Hematopoietic multipotent progenitor cell treated with erythropoietin and hydrocortisone succinate and interleukin-3 and kit ligand, for 15 days (in vitro differentiated cells): Measurements from ENCODE around the gene ATAD3A.
"Not testable (repeated sequence)": the region's sequence is repeated elsewhere in the genome, so short reads cannot be mapped to it uniquely, and the experiment has no call there.

Experiments used
- DNase-seq: peaks from one replicate; pipeline ENCODE4 v3.0.0-alpha.2; 2015; ENCODE audit warnings: low spot score

The ATAD3A gene

DNA sequence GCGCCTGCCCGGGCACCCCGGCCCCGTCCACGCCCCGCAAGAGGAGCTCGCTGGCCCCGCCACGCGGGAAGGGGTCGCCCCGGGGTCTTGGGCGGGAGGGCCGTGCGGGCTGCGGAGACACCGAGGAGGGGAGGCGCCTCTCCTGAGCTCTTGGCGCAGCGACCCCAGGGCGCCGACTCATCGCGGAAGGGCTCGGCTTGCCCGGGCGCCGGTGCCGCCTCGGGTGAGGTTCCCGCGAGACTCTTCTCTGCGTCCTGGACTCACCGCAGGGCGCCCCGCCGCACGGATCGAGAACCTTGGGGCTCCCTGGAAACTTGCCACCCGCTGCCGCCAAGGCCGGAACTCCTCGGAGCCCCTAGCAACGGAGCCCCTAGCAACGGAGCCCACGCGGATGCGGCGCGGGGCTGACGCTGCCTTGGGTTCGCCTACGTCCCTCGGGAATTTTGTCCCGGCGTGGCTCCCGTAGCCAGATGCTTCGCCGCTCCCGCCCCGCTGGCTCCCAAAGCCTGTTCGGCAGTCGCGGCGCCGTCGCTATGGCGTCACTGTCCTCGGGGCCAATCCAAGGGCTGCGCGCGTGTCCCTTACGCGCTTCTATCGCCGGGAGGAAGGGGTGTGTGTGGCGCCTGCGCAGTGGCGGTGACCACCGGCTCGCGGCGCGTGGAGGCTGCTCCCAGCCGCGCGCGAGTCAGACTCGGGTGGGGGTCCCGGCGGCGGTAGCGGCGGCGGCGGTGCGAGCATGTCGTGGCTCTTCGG lies at the start of gene ATAD3A:
TSS of gene ATAD3A (plus strand) at position 630 of the 753 bp plus-strand sequence. CDS start at position 737, 107 bp downstream.
- DNase-seq: peak; percentile 94

DNA sequence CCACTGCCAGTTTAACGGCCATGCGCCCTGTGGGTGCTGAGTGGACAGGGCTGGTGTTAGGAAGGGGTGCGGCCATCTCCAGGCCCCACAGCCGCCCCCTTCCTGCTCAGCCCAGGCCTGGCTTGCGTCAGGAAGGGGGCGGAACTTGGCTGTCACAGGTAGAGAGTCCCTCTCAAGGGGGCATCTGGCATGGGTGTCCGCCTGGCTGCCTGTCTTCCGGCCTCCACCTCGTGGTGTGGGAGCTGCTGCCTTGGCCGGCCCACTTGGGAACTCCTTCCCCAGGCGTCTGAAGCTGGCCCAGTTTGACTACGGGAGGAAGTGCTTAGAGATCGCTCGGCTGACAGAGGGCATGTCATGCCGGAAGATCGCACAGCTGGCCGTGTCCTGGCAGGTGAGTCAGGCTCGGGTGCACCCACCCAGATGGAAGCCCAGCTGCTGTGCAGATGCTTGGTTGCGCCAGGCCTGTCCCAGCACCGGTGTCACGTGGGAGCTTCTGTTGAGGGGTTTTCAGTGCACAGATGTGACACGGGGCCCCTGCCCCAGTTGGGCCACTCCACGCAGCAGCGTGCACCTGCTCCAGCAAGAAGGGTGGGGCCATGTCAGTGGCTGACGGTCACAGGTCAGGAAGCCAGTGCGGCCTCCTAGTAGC lies 49.5 kb upstream of the ATAD3A start:
- DNase-seq: no peak

DNA sequence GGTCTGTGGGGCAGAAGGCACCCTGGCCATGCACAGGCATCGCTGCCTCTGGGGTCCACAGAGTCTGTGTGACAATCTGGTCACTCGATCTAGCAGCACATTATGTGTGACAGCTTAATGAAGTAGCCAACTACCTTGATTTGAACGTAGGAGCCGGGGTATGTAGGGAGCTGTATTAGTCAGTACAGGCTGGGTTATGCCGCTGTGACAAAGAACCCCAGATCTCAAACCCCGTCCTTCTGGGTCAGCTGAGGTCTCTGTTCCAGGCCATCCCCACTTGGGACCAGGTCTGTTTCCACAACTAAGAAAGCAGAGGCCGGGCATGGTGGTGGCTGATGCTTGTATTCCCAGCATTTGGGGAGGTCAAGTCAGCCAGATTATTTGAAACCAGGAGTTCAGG lies 48.6 kb upstream of the ATAD3A start:
- DNase-seq: no peak

DNA sequence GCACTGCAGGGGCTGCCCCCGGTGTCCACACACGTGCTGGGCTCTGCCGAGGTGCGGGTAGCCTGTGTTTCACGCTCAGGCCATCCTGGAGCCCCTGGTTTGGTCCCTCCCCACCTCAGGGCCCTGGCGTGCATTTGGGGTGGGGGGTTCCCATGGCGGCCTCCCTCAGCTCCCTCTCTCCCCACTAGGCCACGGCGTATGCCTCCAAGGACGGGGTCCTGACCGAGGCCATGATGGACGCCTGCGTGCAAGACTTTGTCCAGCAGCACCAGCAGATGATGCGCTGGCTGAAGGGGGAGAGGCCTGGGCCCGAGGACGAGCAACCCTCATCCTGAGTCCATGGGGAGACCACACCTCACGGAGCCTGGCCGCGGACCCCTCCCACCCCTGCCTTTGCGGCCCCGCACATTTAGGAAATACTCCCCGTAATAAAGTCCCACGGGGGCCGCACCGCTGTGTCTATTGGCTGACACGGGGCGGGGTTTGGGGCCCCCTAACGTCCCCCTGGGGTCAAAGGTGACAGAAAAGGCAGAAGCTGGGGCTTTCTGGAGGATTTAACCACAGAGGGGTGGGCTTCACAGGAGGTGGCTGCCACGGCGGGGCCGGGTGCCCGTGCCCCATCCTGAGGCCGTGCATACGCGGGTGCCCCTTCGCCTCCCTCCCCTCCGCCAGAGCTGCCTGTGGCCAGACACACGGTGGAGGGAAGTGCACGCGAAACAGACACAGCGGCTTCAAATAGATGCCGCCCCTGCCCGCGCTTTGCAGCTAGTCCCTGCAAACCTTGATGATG lies 43.6 kb upstream of the ATAD3A start:
- not testable (repeated sequence) for DNase-seq

DNA sequence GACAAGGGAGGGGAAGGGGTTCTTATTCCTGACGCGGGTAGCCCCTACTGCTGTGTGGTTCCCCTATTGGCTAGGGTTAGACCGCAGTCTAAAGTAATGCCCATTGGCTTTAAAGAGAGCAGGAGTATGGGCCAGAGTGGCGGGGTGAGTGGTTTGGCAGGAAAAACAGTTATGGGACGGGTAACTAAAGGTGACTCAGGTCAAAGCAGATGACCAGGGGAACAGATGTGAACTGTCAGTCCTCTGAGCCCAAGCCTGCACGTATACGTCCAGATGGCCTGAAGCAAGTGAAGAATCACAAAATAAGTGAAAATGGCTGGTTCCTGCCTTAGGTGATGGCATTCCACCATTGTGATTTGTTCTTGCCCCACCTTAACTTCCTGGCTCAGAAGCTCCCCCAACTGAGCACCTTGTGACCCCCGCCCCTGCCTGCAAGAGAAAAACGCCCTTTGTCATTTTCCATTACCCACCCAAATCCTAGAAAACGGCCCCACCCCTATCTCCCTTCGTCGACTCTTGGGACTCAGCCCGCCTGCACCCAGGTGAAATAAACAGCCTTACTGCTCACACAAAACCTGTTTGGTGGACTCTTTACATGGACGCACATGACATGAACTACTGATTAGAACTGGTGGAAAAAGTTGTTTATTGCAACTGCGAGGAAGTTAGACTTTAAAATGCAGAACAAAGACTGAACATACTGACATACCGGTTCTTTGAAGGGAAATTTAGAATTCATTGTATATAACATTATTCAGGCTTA lies 41.2 kb upstream of the ATAD3A start:
- DNase-seq: no peak

DNA sequence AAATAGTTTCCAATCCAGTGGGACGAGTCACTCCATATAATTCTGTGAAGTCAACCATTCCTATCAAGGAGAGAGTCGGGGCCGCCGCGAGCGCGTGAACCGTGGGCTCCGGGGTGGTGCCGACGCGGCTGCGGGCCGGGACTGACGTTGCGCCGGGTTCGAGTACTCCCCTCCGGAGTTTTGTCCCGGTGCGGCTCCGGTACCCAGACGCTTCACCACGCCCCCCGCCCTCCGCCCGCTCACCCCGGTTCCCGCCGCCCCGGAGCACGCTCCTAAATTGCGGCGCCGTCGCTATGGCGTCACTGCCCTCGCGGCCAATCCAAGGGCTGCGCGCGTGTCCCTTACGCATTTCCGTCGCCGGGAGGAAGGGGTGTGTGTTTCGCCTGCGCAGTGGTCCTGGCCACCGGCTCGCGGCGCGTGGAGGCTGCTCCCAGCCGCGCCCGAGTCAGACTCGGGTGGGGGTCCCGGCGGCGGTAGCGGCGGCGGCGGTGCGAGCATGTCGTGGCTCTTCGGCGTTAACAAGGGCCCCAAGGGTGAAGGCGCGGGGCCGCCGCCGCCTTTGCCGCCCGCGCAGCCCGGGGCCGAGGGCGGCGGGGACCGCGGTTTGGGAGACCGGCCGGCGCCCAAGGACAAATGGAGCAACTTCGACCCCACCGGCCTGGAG lies 40.4 kb upstream of the ATAD3A start, which contains the start of gene ATAD3B:
TSS of gene ATAD3B (plus strand) at position 377 of the 664 bp plus-strand sequence. CDS start at position 497, 120 bp downstream.
- DNase-seq: peak; percentile 85

DNA sequence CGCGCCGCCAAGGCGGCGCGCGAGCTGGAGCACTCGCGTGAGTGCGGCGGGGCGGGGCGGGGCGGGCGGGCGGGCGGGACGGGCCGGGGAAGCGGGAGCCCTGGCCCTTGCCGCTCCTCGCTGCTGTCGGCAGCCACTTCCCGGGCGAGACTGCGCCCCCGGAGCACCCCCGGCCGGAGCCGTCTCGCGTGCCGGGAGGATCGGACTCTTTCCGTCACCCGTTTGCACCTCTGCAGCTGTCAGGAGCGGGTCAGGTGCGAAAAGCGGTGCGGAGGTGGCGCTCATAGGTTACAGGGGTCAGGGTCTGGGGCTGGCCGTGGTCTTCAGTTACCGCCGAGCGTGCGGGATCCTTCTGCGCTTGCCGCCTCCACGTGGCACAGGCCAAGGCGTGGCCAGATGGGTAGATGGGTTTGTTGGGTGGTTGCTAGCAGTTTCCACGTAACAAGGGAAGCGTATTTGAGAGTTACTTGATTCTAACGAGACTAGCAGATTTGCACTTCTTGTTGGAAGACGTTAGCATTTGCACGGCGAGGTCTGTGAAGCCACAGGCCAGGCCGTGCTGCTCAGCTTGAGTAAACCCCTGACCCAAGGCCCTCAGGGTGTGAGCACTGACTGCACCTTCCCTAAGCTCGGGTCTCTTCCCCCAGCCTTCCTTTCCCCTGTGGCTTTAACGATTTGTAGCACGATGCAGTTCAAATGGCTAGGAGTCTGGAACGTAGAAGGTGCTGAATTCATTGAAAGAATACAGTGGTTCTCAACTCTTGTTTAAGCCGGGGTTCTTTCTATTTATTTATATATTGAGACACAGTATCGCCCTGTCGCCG lies 39.7 kb upstream of the ATAD3A start:
- not testable (repeated sequence) for DNase-seq

DNA sequence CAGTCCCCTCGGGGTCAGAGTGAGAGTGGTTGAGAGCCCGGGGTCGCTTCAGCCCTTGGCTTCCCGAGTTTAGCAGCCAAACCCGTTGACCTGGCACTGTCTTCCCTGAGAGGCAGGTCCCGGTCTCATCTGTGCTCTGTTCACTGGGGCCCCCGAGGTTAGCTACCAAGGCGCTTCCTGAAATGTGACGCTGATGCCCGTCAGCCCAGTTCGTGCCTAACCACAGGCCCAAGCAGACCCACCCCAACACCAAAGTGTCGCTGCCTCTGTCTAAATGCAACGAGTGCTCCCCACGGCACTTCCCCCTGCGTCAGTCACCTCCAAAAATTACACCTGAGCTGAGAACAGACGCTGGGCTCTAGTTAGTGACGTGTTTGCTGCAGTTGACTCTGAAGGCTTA lies 36.0 kb upstream of the ATAD3A start:
- DNase-seq: not testable (repeated sequence)

DNA sequence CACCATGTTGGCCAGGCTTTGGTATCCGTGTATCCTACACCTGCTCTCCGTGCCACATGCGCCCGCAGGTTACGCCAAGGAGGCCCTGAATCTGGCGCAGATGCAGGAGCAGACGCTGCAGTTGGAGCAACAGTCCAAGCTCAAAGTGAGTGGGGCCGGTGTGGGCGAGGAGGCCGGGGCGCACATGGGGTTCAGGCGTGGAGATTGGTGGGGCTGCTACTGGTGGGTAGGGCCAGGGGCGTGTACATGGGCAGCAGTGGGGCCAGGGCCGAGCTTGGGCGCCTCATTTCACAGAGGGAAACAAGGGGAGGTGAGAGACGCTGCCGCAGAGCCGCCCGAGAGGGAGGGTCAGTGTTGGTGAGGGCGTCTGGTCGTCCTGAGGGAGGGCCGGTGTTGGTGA lies 34.8 kb upstream of the ATAD3A start:
- DNase-seq: no peak

DNA sequence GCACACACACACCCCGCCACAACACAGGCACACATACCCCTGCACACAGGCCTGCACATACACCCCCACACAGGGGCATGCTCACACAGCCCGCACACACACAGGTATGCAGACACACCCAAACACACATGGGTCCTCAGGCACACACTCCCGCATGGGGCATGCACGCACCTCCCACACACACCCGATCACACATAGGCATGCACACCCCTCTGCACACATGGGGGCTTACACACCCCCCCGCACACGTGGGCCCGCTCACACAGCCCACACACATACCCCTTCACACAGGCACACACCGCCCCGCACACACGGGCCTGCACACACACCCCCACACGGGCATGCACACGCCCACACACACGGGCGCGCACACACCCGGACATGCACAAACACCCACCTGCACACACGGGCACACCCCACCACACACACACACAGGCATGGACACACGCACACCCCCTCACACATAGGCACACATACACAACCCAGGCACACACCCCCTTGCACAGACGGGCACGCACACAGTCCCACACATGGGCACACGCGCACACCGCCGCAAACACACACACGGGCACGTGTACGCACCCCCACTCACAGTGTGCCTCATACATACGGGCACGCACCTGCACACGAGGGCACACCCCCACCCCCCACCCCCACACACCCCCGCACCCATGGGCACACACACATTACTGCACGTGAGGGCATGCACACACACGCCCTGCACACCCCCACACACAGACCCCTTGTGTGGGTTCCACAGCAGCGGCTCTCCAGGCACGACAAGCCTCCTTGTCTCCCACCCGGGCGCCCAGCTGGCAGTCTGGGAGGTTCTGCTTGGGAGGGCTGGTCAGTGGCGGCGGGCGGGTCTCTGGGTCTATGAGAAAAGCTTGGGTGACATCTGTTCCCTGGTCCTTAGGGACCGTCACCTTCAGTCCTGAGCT lies 32.1 kb upstream of the ATAD3A start:
- no peak for DNase-seq

DNA sequence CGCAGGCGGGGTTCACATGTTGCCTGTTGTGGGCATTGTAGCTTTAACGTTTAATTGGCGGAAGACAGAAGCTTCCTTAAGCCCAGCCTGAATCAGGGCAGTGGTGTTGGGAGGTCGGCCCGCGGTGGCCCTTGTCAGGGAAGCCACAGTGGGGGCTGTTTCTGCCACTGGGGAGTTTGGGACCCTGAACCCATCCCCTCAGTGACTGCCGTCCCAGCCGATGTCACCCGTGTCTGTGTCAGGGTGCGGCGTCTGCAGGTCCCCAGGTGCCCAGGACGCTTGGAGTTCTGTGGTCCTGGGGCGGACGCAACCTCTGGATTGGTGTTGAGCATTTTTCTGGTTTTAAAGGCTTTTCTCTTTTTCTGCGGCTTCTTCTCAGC lies 31.5 kb upstream of the ATAD3A start:
- not testable (repeated sequence) for DNase-seq

DNA sequence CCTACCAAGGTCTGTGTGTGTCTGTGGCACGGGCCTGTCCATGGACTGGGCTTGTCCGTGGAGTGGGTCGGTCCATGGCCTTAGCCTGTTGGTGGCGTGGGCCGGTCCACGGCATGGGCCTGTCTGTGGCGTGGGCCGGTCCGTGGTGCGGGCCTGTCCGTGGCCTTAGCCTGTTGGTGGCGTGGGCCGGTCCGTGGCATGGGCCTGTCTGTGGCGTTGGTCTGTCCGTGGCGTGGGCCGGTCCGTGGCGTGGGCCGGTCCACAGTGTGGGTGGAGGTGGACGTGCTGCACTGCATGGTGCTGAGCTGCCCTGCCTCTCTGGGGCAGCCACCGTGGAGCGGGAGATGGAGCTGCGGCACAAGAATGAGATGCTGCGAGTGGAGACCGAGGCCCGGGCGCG lies 30.2 kb upstream of the ATAD3A start:
- not testable (repeated sequence) for DNase-seq

DNA sequence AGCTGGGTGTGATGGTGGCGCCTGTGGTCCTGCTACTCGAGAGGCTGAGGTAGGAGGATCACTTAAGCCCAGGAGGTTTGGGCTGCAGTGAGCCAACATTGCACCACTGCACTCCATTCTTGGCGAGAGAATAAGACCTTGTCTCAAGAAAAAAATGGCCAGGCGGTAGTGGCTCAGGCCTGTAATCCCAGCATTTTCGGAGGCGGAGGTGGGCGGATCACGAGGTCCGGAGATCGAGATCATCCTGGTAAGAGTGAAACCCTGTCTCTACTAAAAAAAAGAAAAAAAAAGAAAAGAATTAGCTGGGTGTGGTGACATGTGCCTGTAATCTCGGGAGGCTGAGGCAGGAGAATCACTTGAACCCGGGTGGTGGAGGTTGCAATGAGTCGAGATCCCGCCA lies 29.1 kb upstream of the ATAD3A start:
- DNase-seq: no peak

DNA sequence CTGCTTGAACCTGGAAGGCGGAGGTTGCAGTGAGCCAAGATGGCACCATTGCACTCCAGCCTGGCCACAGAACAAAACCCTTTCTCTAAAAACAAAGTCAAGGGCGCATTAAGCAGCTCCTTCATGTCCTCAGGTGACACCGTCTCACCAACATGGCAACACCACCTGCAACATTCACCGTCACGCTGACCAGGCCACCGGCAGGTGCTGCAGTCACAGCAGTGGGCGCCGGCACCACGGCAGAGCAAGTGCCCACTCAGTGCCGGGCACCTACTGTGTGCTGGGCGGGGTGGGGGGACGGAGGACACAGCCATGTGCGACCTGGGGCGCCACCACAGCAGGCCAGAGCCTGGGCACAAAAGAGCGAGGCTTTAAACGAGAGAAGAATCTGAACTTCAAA lies 28.2 kb upstream of the ATAD3A start:
- no peak for DNase-seq

DNA sequence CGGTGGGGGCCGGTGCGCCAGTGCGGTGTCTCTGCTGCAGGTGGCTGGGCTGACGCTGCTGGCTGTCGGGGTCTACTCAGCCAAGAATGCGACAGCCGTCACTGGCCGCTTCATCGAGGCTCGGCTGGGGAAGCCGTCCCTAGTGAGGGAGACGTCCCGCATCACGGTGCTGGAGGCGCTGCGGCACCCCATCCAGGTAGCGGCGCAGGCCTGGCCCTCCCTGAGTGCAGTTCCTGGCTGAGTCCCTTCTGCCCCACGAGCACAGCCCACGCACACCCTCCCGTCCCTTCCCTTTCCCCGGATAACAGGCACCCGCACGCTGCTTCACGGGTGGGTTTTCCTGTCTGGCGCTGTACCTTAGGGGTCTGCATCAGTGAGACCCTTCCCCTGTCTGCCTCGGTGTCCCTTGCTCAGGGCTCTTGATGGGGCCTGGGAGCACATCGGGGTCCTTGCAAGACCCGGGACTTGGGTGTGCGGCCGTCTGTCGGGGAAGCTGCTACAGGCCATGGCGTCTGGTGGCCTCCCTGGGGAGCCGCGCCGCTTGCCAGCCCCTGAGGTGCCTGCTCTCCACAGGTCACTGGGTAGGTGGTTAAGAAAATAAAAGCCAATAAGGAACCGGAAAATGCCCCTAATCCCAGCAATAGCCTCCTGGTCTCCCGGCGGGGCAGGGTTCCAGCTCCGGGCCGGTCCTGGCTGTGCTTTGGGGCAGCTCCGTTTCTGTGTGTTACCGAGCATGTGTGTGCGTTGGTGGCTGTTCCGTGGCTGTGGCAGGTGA lies 26.8 kb upstream of the ATAD3A start:
- DNase-seq: not testable (repeated sequence)

DNA sequence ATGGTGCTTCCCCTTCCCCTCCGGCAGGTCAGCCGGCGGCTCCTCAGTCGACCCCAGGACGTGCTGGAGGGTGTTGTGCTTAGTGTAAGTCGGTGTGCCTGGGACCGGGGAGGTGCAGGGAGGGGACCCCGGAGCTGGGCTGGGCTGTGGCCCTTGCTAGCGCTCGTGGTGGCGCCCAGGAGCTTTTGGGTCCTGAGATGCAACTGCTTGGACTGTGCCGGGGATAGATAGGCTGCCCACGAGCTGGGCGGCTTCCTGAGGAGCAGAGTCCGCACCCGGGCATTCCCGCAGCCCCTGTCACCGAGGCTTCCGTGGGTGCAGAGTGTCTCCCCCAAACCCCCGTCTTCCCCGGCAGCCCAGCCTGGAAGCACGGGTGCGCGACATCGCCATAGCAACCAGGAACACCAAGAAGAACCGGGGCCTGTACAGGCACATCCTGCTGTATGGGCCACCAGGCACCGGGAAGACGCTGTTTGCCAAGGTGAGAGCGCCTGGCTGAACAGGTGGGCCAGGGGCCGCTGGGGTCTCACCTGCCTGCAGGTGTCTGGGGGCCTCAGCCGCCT lies 26.1 kb upstream of the ATAD3A start:
- DNase-seq: not testable (repeated sequence)

DNA sequence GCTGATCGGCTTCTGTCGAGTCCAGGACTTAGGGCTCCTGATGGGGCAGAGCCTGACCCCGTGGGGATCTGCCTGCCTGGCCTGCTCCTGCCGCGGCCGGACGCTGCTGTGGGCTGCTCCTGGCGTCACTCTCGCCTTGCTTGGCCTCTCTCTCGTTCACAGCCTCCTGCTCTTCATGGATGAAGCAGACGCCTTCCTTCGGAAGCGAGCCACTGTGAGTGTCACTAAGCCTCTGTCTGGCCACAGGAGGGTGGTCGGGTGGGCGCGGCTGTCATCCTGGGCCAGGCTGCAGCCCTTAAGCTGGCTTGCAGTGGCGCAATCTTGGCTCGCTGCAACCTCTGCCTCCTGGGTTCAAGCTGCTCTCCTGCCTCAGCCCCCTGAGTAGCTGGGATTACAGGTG lies 24.3 kb upstream of the ATAD3A start:
- DNase-seq: no peak

DNA sequence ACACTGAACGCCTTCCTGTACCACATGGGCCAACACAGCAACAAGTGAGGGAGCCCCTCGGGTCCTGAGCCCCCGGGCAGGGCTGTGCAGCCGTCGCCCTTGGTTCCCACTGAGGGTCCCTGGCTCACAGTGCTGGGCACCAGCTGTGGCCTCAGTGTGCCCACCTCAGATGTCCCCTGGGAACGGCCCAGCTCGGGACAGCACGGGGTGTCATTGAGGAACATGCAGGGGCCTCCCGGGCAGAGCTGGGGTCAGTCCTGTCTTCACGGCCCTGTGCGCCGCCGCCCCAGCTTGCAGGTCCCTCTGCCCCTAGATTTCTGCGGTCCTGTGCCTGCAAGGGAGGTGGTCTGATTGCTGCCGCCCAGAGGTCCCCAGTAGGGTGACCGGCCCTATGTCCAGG lies 22.7 kb upstream of the ATAD3A start:
- DNase-seq: no peak
